ENCODE measurements around the gene REV3L. TPM values are rescaled to one million over a fixed set of nuclear protein-coding genes. Genes with fewer than 3 reads are reported as not detected.

REV3L gene
- total RNA-seq, 1 donor from 2014 or later = 14.2 TPM

GRCh38 chr6:111282515-111282914 is 200.5 kb downstream of the REV3L start:
- no peak overlapping the region for H3K4me3 ChIP-seq (ENCODE audit: low read depth, low read length)
- no peak for TF ChIP-seq CTCF (conservative IDR thresholded peaks at IDR 0.05; ENCODE audit: low read depth, low read length)
- no peak for DNase-seq (ENCODE audit: low read depth)

GRCh38 chr6:111280445-111280955 is 202.5 kb downstream of the REV3L start:
- H3K4me3 ChIP-seq (ENCODE audit: low read depth, low read length) = no peak overlapping the region
- DNase-seq (ENCODE audit: low read depth) = no peak
- no peak for TF ChIP-seq CTCF (conservative IDR thresholded peaks at IDR 0.05; ENCODE audit: low read depth, low read length)

- no peak overlapping the region for H3K4me3 ChIP-seq (ENCODE audit: low read depth, low read length)
- no peak for TF ChIP-seq CTCF (conservative IDR thresholded peaks at IDR 0.05; ENCODE audit: low read depth, low read length)
- DNase-seq (ENCODE audit: low read depth) = no peak
These were observed 204.3 kb downstream of the REV3L start for GRCh38 chr6:111278731-111279130.

GRCh38 chr6:111277819-111278218 is 205.2 kb downstream of the REV3L start:
- DNase-seq (ENCODE audit: low read depth) = no peak
- no peak overlapping the region for H3K4me3 ChIP-seq (ENCODE audit: low read depth, low read length)
- TF ChIP-seq CTCF (conservative IDR thresholded peaks at IDR 0.05; ENCODE audit: low read depth, low read length) = no peak

- H3K4me3 ChIP-seq (ENCODE audit: low read depth, low read length) = no peak overlapping the region
- no peak for TF ChIP-seq CTCF (conservative IDR thresholded peaks at IDR 0.05; ENCODE audit: low read depth, low read length)
- DNase-seq (ENCODE audit: low read depth) = no peak
These were observed 206.3 kb downstream of the REV3L start for GRCh38 chr6:111276736-111277135.

GRCh38 chr6:111276335-111276734 is 206.7 kb downstream of the REV3L start:
- TF ChIP-seq CTCF (conservative IDR thresholded peaks at IDR 0.05; ENCODE audit: low read depth, low read length) = no peak
- no peak overlapping the region for H3K4me3 ChIP-seq (ENCODE audit: low read depth, low read length)
- no peak for DNase-seq (ENCODE audit: low read depth)

- TF ChIP-seq CTCF (conservative IDR thresholded peaks at IDR 0.05; ENCODE audit: low read depth, low read length) = no peak
- DNase-seq (ENCODE audit: low read depth) = no peak
- no peak overlapping the region for H3K4me3 ChIP-seq (ENCODE audit: low read depth, low read length)
These were observed 208.3 kb downstream of the REV3L start for GRCh38 chr6:111274593-111275217.
